ENCODE results near the gene HDAC1. TPM values are rescaled to one million over a fixed set of nuclear protein-coding genes. Genes with fewer than 3 reads are reported as not detected.
A peak's percentile ranks its signal among the peaks of the same experiment; 100 is the strongest.
"Not testable (repeated sequence)": the region's sequence is repeated elsewhere in the genome, so short reads cannot be mapped to it uniquely, and the experiment has no call there.

The HDAC1 gene
- total and polyA plus RNA-seq, 9 donors = 29.2 to 46.5 (median 40.3) TPM

DNA sequence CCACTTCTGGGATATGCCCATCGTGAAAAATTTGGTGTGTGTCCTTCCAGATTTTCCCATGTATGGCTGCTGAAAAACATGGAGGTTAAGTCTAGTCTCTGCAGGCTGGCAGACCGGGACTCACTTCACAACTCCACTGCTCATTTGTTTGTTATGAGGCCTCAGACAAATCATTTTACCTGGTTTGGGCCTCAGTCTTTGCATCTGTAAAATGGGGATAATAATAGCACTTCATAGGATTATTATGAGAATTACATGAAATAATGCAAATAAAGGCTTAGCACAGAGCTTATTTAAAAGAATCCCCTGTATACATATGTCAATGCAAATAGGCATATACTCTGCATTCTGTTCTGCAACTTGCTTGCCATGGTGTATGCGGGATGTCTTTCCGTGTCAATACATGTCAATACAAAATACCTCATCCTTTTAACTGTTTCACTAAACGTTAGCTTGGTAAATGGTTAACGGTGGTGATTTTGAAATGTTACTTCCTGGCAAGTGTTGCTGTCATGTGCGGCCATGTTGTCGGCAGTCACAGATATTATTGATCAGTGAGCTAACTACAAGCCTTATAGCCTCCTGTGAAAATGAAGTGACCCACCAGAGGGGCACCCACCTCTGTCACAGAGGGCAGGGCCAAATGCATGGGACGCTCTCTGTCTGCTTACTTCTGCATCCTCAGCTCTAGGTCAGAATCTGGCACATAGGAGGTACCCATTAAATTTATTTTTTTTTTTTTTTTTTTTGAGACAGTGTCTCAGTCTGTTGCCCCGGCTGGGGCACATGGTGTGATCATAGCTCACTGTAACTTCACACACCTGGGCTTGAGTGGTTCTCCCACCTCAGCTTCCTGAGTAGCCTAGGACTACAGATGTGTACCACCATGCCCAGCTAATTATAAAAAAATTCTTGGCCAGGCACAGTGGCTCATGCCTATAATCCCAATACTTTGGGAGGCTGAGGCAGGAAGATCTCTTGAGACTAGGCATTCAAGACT lies 36.5 kb upstream of the HDAC1 start:
- no peak overlapping the region for H3K27ac ChIP-seq (ENCODE audit: low read length)

GRCh38 chr1:32256473-32257226 lies 35.2 kb upstream of the HDAC1 start:
- Histone ChIP-seq H3K9me3 (replicated peaks; ENCODE audit: control insufficient read depth, low read depth, low read length) (no peaks in the 10 kb centered on the region), H3K27me3 (ENCODE audit: control insufficient read depth, insufficient read depth, low read length) (no peaks in the 10 kb centered on the region), H3K4me1 (ENCODE audit: control insufficient read depth, insufficient read depth, low read length) (peaks cover 9% of the 10 kb centered on the region), H3K27ac (ENCODE audit: low read length) (no peak overlapping the region), H3K36me3 (ENCODE audit: control insufficient read depth, insufficient read depth, low read length) (no peaks in the 10 kb centered on the region), H3K4me3 (ENCODE audit: low read length) (no peak overlapping the region)
- DNase-seq = no peak
- WGBS (ENCODE audit: insufficient coverage) = 100% methylated on average over 1 of the region's 9 CpGs

More for the DNA sequence above, 36.5 kb upstream of the HDAC1 start:
- H3K9me3 ChIP-seq (replicated peaks; ENCODE audit: control insufficient read depth, low read depth, low read length) = no peaks in the 10 kb centered on the region
- WGBS (ENCODE audit: insufficient coverage) = 83% methylated on average over 1 of the region's 10 CpGs
- no peak for DNase-seq
- no peak overlapping the region for H3K4me3 ChIP-seq (ENCODE audit: low read length)
- H3K4me1 ChIP-seq (ENCODE audit: control insufficient read depth, insufficient read depth, low read length) = peaks cover 15% of the 10 kb centered on the region
- no peaks in the 10 kb centered on the region for H3K27me3 ChIP-seq (ENCODE audit: control insufficient read depth, insufficient read depth, low read length)
- H3K36me3 ChIP-seq (ENCODE audit: control insufficient read depth, insufficient read depth, low read length) = no peaks in the 10 kb centered on the region

GRCh38 chr1:32257227-32257508 lies 34.7 kb upstream of the HDAC1 start:
- WGBS (ENCODE audit: insufficient coverage) = 86% methylated on average over 5 of the region's 6 CpGs
- Histone ChIP-seq H3K27ac (ENCODE audit: low read length) (no peak overlapping the region), H3K36me3 (ENCODE audit: control insufficient read depth, insufficient read depth, low read length) (no peaks in the 10 kb centered on the region)

GRCh38 chr1:32263236-32263593 lies 28.7 kb upstream of the HDAC1 start:
- 88% methylated on average over 1 of the region's 4 CpGs for WGBS (ENCODE audit: insufficient coverage)
- not testable (repeated sequence) for H3K36me3 ChIP-seq (ENCODE audit: control insufficient read depth, insufficient read depth, low read length)

More at GRCh38 chr1:32257227-32257508, 34.7 kb upstream of the HDAC1 start:
- Histone ChIP-seq H3K4me3 (ENCODE audit: low read length) (no peak overlapping the region), H3K9me3 (replicated peaks; ENCODE audit: control insufficient read depth, low read depth, low read length) (no peaks in the 10 kb centered on the region), H3K27me3 (ENCODE audit: control insufficient read depth, insufficient read depth, low read length) (no peaks in the 10 kb centered on the region), H3K4me1 (ENCODE audit: control insufficient read depth, insufficient read depth, low read length) (peaks cover 7% of the 10 kb centered on the region)
- DNase-seq = no peak

DNA sequence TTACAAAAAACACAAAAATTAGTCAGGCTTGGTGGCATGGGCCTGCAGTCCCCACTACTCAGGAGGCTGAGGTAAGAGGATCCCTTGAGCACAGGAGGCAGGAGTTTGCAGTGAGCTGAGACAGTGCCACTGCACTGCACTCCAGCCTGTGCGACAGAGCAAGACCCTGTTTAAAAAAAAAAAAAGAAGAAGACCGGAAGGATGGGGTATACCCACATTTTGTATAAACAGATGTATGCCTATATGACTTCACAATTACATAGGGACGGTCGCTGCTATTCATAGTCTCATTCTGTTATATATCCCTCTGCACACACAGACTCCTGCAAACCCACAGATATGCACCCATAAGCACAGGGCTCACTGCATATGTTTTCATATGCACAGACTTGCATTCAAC lies 28.1 kb upstream of the HDAC1 start:
- Histone ChIP-seq H3K4me1 (ENCODE audit: control insufficient read depth, insufficient read depth, low read length) (peaks cover 6% of the 10 kb centered on the region), H3K9me3 (replicated peaks; ENCODE audit: control insufficient read depth, low read depth, low read length) (no peaks in the 10 kb centered on the region), H3K27me3 (ENCODE audit: control insufficient read depth, insufficient read depth, low read length) (no peaks in the 10 kb centered on the region), H3K36me3 (ENCODE audit: control insufficient read depth, insufficient read depth, low read length) (no peaks in the 10 kb centered on the region), H3K27ac (ENCODE audit: low read length) (no peak overlapping the region), H3K4me3 (ENCODE audit: low read length) (no peak overlapping the region)
- no CpG with 5 or more reads among the region's 4 CpGs for WGBS (ENCODE audit: insufficient coverage)
- no peak for DNase-seq

More at GRCh38 chr1:32263236-32263593, 28.7 kb upstream of the HDAC1 start:
- H3K4me3 ChIP-seq (ENCODE audit: low read length); H3K4me1 ChIP-seq (ENCODE audit: control insufficient read depth, insufficient read depth, low read length); DNase-seq; H3K27me3 ChIP-seq (ENCODE audit: control insufficient read depth, insufficient read depth, low read length); H3K9me3 ChIP-seq (replicated peaks; ENCODE audit: control insufficient read depth, low read depth, low read length); H3K27ac ChIP-seq (ENCODE audit: low read length): not testable (repeated sequence)

GRCh38 chr1:32265846-32266245 lies 26.0 kb upstream of the HDAC1 start:
- no peaks in the 10 kb centered on the region for H3K36me3 ChIP-seq (ENCODE audit: control insufficient read depth, insufficient read depth, low read length)
- DNase-seq = no peak
- no peaks in the 10 kb centered on the region for H3K9me3 ChIP-seq (replicated peaks; ENCODE audit: control insufficient read depth, low read depth, low read length)
- WGBS (ENCODE audit: insufficient coverage) = 98% methylated on average over 6 of the region's 9 CpGs
- no peak overlapping the region for H3K4me3 ChIP-seq (ENCODE audit: low read length)
- H3K27ac ChIP-seq (ENCODE audit: low read length) = no peak overlapping the region
- peaks cover 6% of the 10 kb centered on the region for H3K4me1 ChIP-seq (ENCODE audit: control insufficient read depth, insufficient read depth, low read length)
- no peaks in the 10 kb centered on the region for H3K27me3 ChIP-seq (ENCODE audit: control insufficient read depth, insufficient read depth, low read length)

DNA sequence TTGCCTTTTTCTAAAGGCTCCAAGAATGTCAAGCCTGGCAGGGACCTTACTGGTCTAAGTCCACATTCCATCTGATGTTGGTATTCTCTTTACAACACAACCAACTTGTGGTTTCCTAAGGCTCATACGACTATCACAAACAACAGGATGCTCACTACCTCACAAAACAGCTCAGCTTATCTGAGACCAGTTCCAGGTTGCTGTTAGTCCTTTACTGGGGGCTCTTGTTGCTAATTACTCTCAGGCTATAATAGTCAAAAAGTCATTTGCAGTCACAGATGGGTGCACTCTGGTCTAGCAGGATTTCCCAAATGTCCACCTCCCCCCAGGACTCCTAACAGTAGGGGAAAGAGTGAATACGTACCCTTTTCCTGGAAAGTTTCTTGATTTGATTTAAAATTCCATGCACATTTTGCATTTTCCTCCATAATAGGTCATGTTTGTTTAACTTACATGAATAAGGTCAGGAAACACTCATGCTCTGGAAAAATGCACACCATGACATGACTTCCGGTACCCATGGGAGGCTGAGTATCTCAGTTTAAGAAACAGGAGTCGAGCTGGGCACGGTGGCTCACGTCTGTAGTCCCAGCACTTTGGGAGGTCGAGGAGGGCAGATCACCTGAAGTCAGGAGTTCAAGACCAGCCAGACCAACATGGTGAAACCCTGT lies 24.8 kb upstream of the HDAC1 start:
- Histone ChIP-seq H3K27ac (ENCODE audit: low read length) (peak overlapping the region; percentile 75), H3K27me3 (ENCODE audit: control insufficient read depth, insufficient read depth, low read length) (peaks cover 6% of the 10 kb centered on the region), H3K36me3 (ENCODE audit: control insufficient read depth, insufficient read depth, low read length) (no peaks in the 10 kb centered on the region), H3K4me3 (ENCODE audit: low read length) (no peak overlapping the region), H3K9me3 (replicated peaks; ENCODE audit: control insufficient read depth, low read depth, low read length) (no peaks in the 10 kb centered on the region), H3K4me1 (ENCODE audit: control insufficient read depth, insufficient read depth, low read length) (peaks cover 6% of the 10 kb centered on the region)
- peak; percentile 41 for DNase-seq
- 74% methylated on average over 4 of the region's 7 CpGs for WGBS (ENCODE audit: insufficient coverage)

GRCh38 chr1:32269744-32270143 lies 22.1 kb upstream of the HDAC1 start:
- Histone ChIP-seq H3K27me3 (ENCODE audit: control insufficient read depth, insufficient read depth, low read length) (peaks cover 30% of the 10 kb centered on the region), H3K9me3 (replicated peaks; ENCODE audit: control insufficient read depth, low read depth, low read length) (no peaks in the 10 kb centered on the region), H3K27ac (ENCODE audit: low read length) (no peak overlapping the region), H3K36me3 (ENCODE audit: control insufficient read depth, insufficient read depth, low read length) (no peaks in the 10 kb centered on the region), H3K4me3 (ENCODE audit: low read length) (no peak overlapping the region), H3K4me1 (ENCODE audit: control insufficient read depth, insufficient read depth, low read length) (peaks cover 6% of the 10 kb centered on the region)
- no peak for DNase-seq

DNA sequence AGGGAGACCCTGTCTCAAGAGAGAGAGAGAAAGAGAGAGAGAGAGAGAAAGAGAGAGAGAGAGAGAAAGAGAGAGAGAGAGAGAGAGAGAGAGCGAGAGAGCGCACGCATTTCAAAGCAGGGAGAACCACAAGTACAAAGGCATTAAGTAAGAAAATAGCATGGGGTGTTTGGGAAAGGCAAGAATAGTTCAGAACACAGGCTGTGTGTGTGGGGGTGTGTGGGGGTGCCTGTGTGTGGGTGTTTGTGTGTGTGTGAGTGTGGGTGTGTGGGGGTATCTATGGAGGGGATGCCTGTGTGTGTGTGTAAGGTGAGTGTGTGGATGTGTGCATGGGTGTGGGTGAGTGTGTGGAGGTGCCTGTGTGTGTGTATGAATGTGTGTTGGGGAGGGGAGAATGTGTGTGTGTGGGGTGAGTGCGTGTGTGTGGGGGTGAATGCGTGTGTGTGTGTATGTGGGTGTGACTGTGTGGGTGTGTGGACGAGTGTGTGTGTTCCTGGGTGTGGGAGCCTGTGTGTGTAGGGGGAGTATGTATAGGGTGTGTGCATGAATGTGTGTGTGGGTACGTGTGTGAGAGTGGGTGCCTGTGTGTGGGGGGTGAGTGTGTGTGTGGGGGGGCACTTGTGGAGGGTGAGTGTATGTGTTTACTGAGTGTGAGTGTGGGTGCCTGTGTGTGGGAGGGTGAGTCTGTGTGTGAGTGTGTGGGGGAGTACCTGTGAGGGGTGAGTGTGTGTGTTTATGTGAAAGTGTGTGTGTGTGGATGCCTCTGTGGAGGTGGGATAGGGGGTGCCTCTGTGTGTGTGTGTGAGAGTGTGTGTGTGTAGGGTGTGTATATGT lies 19.1 kb upstream of the HDAC1 start:
- H3K27me3 ChIP-seq (ENCODE audit: control insufficient read depth, insufficient read depth, low read length) = peaks cover 57% of the 10 kb centered on the region

More for the DNA sequence above, 19.1 kb upstream of the HDAC1 start:
- H3K4me1 ChIP-seq (ENCODE audit: control insufficient read depth, insufficient read depth, low read length) = no peaks in the 10 kb centered on the region
- H3K27ac ChIP-seq (ENCODE audit: low read length) = no peak overlapping the region
- H3K4me3 ChIP-seq (ENCODE audit: low read length) = no peak overlapping the region
- DNase-seq = no peak
- 59% methylated on average over 7 of the region's 7 CpGs for WGBS (ENCODE audit: insufficient coverage)
- no peaks in the 10 kb centered on the region for H3K9me3 ChIP-seq (replicated peaks; ENCODE audit: control insufficient read depth, low read depth, low read length)
- H3K36me3 ChIP-seq (ENCODE audit: control insufficient read depth, insufficient read depth, low read length) = no peaks in the 10 kb centered on the region

Data from muscle of leg (tissue), 11 donors.